ENCODE results near the gene PRRG4.
"Not testable (repeated sequence)": the region's sequence is repeated elsewhere in the genome, so short reads cannot be mapped to it uniquely, and the experiment has no call there.

DNA sequence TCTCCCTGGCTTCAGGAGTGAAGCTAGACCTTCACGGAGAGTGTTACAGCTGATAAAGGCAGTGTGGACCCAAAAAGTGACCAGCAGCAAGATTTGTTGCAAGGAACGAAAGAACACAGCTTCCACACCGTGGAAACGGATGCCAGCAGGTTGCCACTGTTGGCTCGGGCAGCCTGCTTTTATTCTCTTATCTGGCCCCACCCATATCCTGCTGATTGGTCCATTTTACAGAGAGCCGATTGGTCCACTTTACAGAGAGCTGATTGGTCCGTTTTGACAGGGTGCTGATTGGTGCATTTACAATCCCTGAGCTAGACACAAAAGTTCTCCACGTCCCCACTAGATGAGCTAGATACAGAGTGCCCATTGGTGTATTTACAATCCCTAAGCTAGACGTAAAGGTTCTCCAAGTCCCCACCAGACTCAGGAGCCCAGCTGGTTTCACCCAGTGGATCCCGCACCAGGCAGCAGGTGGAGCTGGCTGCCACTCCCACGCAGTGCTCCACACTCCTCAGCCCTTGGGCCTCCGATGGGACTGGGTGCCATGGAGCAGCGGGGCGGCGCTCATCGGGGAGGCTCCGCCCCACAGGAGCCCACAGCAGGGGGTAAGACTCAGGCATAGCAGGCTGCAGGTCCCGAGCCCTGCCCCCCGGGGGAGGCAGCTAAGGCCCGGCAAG lies 58.1 kb downstream of the PRRG4 start:
- TF ChIP-seq CTCF (IDR thresholded peaks at IDR 0.05; ENCODE audit: insufficient read depth, low read length); POLR2AphosphoS5 (IDR thresholded peaks at IDR 0.05; ENCODE audit: low read depth): not testable (repeated sequence)

Data from HL-60 (cell line).